ENCODE results near the gene FLCN. TPM values are rescaled to one million over a fixed set of nuclear protein-coding genes. Genes with fewer than 3 reads are reported as not detected.

Gene FLCN
- total and polyA plus RNA-seq, 10 of the 15 experiments (the other 5 are each of a cell fraction or from before 2014, with no cell fraction given) = 1.1 to 24.7 (median 10.4) TPM

- Histone ChIP-seq H3K27ac (ENCODE audit: control insufficient read depth, insufficient read depth) (no peak overlapping the region), H4K20me1 (ENCODE audit: control insufficient read depth, insufficient read depth) (no peaks in the 10 kb centered on the region), H3K9ac (ENCODE audit: control insufficient read depth, insufficient read depth, low read length) (peak overlapping the region; percentile 99), H3K4me2 (ENCODE audit: control insufficient read depth, insufficient read depth) (peak overlapping the region; percentile 84), H3K9me3 (replicated peaks; ENCODE audit: control insufficient read depth, insufficient read depth, low read length) (no peaks in the 10 kb centered on the region), H3K79me2 (ENCODE audit: control insufficient read depth, insufficient read depth, low read length) (peaks cover 20% of the 10 kb centered on the region), H3K4me1 (ENCODE audit: control insufficient read depth, insufficient read depth, low read length) (peaks cover 6% of the 10 kb centered on the region), H2AFZ (ENCODE audit: control insufficient read depth, low read depth, low read length) (no peak overlapping the region), H3K27me3 (replicated peaks in 1 of 2; ENCODE audit: control insufficient read depth in 2 of 2, insufficient read depth in 2 of 2, low read length in 1 of 2) (no peaks in the 10 kb centered on the region), H3K36me3 (ENCODE audit: control insufficient read depth in 2 of 2, insufficient read depth in 2 of 2, low read length in 1 of 2) (peaks cover 3 to 5% of the 10 kb centered on the region in 2 experiments; a peak in 3 of 4 replicates), H3K4me3 (peak overlapping the region; percentile 97)
- 72% methylated on average over 19 of the region's 19 CpGs for WGBS (ENCODE audit: insufficient coverage, insufficient replicate concordance, low lambda C conversion rate, missing lambda C conversion rate)
- ATAC-seq (no peak), FAIRE-seq (no peak), DNase-seq (ENCODE audit: low read depth, low spot score) (no peak)
- intact Hi-C loops (cut with micrococcal nuclease; ENCODE audit: unreplicated experiment) (loop anchor here (10.0 kb wide), 1 partner anchor 231 kb away; no protein-coding TSS in a partner anchor), in situ Hi-C loops (cut with MboI) (no loop called here)
- ChIA-PET CTCF (interaction anchor here (0.8 to 1.6 kb wide), 6 partner anchors 11 to 115 kb away, joined by 3 to 4 read pairs (median 3); no protein-coding TSS in a partner anchor), RAD21 (ENCODE audit: unreplicated experiment) (interaction anchor here (1.1 to 1.4 kb wide), 3 partner anchors 53 to 93 kb away, joined by 3 to 4 read pairs (median 3); no protein-coding TSS in a partner anchor), SMC1A (ENCODE audit: uncharacterized antibody, unreplicated experiment) (interaction anchor here (1.2 to 1.4 kb wide), 2 partner anchors 9 to 77 kb away, joined by 4 to 5 read pairs; no protein-coding TSS in a partner anchor), POLR2A (interaction anchor here (0.6 to 1.6 kb wide), 5 partner anchors 8 to 97 kb away, joined by 3 to 4 read pairs (median 3); no protein-coding TSS in a partner anchor)
- no TSS peak for BruUV-seq (replicated peaks)
- TF ChIP-seq MLLT1 (IDR thresholded peaks at IDR 0.05) (peak; percentile 58; the same call in 1 of the 2 replicates), KDM1A (IDR thresholded peaks at IDR 0.05; ENCODE audit: borderline replicate concordance) (no peak), NKRF (conservative IDR thresholded peaks at IDR 0.05) (no peak), SMC3 (IDR thresholded peaks at IDR 0.05; ENCODE audit: borderline replicate concordance, low read length) (no peak), ZNF207 (IDR thresholded peaks at IDR 0.05; ENCODE audit: borderline replicate concordance) (no peak)
These were observed 1.5 kb downstream of the FLCN start for GRCh38 chr17:17235212-17236174.
